HG03565 (cell line): ENCODE results near the gene BCL2L11.
"Not testable (repeated sequence)": the region's sequence is repeated elsewhere in the genome, so short reads cannot be mapped to it uniquely, and the experiment has no call there.

Experiments
- ATAC-seq: cut with Tn5 transposase; IDR thresholded peaks from one replicate; pipeline ENCODE4 v1.9.1; 2021; ENCODE audit warnings: mild to moderate bottlenecking, moderate library complexity; ENCODE audit not compliant: unreplicated experiment

Gene BCL2L11

GRCh38 chr2:111120253-111121027 is at the start of gene BCL2L11:
Gene BCL2L11 (plus strand): TSS chr2:111120914. CDS start chr2:111123746, 2,832 bp downstream.
- peak; percentile 41 for ATAC-seq

- ATAC-seq, result no peak
These were observed 49.0 kb upstream of the BCL2L11 start for GRCh38 chr2:111071600-111072171.

GRCh38 chr2:111072220-111072871 is 48.4 kb upstream of the BCL2L11 start:
- ATAC-seq, result no peak

- ATAC-seq, result not testable (repeated sequence)
These were observed 38.1 kb upstream of the BCL2L11 start for GRCh38 chr2:111082659-111083058.

GRCh38 chr2:111091811-111092211 is 28.9 kb upstream of the BCL2L11 start:
- ATAC-seq, result peak; percentile 65

- no peak for ATAC-seq
These were observed 26.0 kb upstream of the BCL2L11 start for GRCh38 chr2:111094691-111095090.

GRCh38 chr2:111095434-111095833 is 25.3 kb upstream of the BCL2L11 start:
- no peak for ATAC-seq

GRCh38 chr2:111099402-111099801 is 21.3 kb upstream of the BCL2L11 start:
- ATAC-seq, result no peak

- peak; percentile 18 for ATAC-seq
These were observed 20.5 kb upstream of the BCL2L11 start for GRCh38 chr2:111100087-111100764.

GRCh38 chr2:111100765-111101162 is 19.9 kb upstream of the BCL2L11 start:
- ATAC-seq, result peak; percentile 82

- no peak for ATAC-seq
These were observed 19.1 kb upstream of the BCL2L11 start for GRCh38 chr2:111101592-111101991.

GRCh38 chr2:111102216-111102615 is 18.5 kb upstream of the BCL2L11 start:
- ATAC-seq, result no peak

- no peak for ATAC-seq
These were observed 14.8 kb upstream of the BCL2L11 start for GRCh38 chr2:111105926-111106325.

- ATAC-seq, result no peak
These were observed 14.0 kb upstream of the BCL2L11 start for GRCh38 chr2:111106706-111107105.

GRCh38 chr2:111108745-111109271 is 11.9 kb upstream of the BCL2L11 start:
- no peak for ATAC-seq

- no peak for ATAC-seq
These were observed 9.5 kb upstream of the BCL2L11 start for GRCh38 chr2:111111101-111111755.

GRCh38 chr2:111113838-111114237 is 6.9 kb upstream of the BCL2L11 start:
- ATAC-seq, result no peak

- peak; percentile 27 for ATAC-seq
These were observed 4.5 kb upstream of the BCL2L11 start for GRCh38 chr2:111116011-111116746.

GRCh38 chr2:111116843-111117597 is 3.7 kb upstream of the BCL2L11 start:
- no peak for ATAC-seq
